CD4-positive, alpha-beta T cell treated with Interleukin-6 at 100 ng/mL for 8 hours (primary cell): ENCODE data around the gene PI4KA.
A peak's percentile ranks its signal among the peaks of the same experiment; 100 is the strongest.
"Not testable (repeated sequence)": the region's sequence is repeated elsewhere in the genome, so short reads cannot be mapped to it uniquely, and the experiment has no call there.

Experiments
- DNase-seq: peaks from one replicate; pipeline ENCODE4 v3.0.0-alpha.2; 2020; ENCODE audit warnings: mixed read lengths, low spot score

PI4KA gene

GRCh38 chr22:20858615-20859416 lies at the start of gene PI4KA, which contains the start of gene SNAP29:
Gene PI4KA, minus strand, starts transcription at chr22:20858811. Its CDS starts 86 bp downstream, at chr22:20858725.
Gene SNAP29, plus strand, starts transcription at chr22:20859007. Its CDS starts 104 bp downstream, at chr22:20859111.
- peak; percentile 98 for DNase-seq

- DNase-seq: no peak
Observed at GRCh38 chr22:20906387-20906767, 47.8 kb upstream of the PI4KA start.

GRCh38 chr22:20905415-20906386 lies 47.1 kb upstream of the PI4KA start:
- no peak for DNase-seq

DNA sequence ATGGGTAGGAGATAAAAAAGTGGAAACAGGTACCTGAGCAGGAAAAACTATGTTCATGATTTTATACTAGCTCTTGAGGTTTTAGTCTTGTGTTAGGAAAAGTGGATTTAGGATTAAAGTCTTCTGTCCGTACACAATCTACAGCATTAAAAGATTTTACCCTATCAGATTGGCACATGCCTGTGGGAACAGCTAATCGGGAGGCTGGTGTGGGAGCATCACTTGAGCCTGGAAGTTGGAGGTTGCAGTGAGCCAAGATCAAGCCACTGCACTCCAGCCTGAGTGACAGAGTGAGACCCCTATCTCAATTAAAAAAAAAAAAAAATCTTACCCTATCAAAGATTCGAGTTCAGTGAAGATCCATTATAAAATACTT lies 46.4 kb upstream of the PI4KA start:
- no peak for DNase-seq

GRCh38 chr22:20904008-20904979 lies 45.7 kb upstream of the PI4KA start:
- DNase-seq: no peak

- DNase-seq: no peak
Observed at GRCh38 chr22:20903093-20903492, 44.5 kb upstream of the PI4KA start.

DNA sequence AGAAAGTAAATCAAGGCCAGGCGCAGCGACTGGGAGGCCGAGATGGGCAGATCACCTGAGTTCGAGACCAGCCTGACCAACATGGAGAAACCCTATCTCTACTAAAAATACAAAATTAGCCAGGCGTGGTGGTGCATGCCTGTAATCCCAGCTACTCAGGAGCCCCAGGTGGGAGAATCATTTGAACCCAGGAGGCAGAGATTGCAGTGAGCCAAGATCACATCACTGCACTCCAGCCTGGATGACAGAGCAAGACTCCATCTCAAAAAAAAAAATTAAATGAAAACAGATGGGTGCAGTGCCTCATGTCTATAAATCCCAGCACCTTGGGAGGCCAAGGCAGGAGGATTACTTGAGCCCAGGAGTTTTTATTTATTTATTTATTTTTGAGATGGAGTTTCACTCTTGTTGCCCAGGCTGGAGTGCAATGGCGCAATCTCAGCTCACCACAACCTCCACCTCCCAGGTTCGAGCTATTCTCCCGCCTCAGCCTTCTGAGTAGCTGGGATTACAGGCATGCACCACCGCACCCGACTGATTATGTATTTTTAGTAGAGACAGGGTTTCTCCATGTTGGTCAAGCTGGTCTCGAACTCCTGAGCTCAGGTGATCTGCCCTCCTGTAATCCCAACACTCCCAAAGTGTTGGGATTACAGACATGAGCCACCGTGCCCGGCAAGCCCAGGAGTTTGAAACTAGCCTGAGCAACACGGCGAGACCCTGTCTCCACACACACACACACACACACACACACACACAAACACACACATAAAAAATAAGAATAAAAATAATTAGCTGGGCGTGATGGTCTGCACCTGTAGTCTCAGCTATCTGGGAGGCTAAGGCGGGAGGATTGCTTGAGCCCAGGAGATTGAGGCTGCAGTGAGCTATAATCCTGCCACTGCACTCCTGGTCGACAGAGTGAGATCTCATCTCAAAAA lies 42.8 kb upstream of the PI4KA start:
- not testable (repeated sequence) for DNase-seq

DNA sequence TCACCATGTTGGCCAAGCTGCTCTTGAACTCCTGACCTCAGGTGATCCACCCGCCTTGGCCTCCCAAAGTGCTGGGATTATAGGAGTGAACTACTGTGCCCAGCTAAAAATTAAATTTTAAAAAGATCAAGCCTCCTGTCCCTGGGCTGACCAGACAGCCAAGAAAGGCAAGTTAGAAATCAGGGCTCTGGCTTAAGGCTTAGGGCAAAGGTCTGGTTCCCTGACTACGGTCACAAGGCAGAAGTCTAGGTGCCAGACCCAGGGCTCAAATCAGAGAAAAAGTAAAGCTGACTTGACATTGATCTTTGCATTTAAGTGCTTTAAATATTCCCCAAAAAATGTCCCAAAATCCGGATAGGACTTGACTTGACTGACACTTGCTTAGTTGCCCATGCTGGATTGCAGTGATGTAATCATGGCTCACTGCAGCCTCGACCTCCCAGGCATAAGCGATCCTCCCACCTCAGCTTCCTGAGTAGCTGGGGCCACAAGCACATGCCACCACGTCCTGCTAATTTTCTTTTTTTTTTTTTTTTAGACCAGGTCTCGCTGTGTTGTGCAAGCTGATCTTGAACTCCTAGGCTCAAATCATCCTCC lies 41.3 kb upstream of the PI4KA start:
- no peak for DNase-seq

GRCh38 chr22:20897737-20898136 lies 39.1 kb upstream of the PI4KA start:
- DNase-seq: not testable (repeated sequence)

DNA sequence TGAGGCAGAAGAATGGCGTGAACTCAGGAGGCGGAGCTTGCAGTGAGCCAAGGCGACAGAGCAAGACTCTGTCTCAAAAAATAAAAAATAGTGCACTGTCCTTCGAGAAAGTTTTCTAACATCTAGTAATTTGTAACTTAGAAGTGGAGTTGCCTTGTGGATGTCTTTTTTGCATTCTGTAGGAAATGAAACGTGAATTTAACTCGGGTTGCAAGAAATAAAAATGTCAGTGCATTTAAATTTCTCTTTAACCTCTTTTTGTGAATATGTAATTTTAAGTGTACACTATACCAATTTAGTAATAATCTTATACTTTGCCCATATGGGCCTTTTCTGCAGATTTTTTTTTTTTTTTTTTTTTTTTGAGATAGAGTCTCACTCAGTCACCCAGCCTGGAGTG lies 32.4 kb upstream of the PI4KA start:
- DNase-seq: no peak

GRCh38 chr22:20889904-20890540 lies 31.4 kb upstream of the PI4KA start:
- DNase-seq: no peak

DNA sequence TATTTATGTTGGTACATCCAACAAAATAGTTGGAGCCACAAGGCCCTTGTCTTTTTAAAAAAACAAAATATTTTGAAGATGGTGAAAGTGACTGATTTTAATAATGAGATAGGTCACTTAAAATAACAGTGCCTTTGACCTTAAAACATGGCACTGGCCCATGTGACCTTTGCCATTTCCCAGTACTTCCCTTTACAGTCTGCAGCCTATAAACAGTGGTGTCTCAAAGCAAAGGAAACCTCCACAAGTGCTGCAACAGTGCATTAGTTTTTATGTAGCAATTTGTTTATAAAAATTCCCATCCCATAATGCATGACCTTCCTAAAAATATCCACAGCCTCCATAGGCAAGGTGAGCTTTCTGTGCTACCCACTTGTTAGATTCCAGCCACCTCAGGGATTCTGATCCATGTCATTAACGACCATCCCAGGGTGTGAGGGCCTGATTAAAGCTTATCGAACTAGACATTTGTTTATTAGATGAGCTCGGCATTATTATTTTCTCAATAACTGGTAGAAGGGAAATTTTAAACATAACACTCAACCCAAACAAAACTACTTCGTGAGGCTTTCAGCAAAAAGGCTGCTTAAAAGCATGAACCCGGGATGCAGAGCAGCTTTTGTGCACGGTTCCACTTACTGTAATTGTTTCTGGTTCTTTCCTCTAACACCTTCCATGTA lies 30.6 kb upstream of the PI4KA start:
- no peak for DNase-seq

DNA sequence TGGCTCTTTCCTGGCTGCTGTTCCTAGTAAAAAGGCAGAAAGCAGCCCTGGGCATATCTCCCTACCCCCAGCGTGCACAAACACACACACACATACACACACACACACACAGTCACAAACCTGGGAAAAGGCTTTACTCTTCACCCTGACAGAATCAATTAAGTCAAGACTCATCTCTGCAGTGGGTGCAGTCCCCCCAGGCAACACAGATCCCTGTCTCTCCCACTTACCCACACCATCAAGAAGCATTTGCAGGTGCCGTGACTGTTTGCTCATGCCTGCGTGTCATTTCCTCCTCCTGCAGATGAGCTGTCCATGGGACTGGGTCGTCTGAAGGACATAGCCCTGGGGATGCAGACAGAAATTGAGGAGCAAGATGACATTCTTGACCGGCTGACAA lies 28.8 kb upstream of the PI4KA start:
- no peak for DNase-seq

DNA sequence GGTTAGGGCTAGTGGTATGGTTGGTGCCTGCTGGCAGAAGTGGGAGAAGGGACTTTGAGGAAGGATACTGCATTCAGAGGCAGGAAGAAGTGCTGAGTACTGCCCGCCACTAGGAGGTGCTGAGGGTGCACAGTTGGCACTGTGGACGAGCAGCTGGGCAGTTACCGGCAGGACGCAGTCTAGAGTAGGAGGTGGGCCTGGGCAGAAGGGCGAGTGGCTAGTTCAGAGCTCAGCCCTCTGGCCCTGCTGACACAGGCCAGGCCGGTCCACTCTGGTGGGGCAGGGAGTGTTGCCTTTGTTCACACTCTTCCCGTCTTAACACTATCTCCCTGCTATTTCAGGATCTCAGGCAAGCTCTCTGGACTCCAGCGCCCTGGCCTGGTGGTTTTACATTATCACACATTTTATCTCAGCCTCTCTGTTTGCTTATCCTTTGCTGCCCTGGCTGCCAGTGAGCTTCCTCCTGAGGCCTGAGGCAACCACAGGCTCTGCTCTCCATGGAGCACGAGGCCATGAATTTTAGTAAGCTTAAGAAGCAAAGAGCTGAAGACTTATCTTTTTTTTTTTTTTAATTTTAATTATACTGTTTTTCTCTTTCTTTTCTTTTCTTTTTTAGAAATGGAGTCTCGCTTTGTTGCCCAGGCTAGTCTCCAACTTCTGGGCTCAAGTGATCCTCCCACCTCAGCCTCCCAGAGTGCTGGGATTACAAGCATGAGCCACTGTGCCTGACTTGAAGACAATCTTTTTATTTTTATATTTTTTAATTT lies 27.1 kb upstream of the PI4KA start:
- peak; percentile 21 for DNase-seq

DNA sequence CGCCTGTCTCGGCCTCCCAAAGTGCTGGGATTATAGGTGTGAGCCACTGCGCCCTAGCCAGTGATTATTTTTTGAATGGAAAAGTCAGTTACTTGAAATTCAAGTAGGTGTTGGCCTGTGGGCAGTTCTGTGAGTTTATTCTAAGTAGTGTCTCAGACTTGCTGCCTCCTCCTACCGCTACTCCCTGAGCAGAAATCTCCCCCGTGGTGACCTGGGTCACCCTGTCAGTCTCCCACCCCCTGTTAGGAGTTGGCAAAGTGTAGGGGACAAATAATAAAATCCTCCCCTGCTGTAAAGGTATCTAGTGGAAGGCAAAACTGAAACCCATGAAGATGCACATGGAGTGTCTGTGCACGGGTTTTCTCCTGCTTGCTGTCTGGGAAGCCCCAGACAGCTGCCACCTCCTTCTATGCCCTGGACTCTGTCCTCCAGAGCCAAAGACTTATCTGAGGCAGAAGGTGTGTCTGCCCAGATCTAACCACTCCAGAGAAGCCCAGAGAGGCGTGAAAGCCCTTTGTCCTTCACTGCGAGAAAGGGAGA lies 26.5 kb upstream of the PI4KA start:
- DNase-seq: no peak

GRCh38 chr22:20884454-20884853 lies 25.8 kb upstream of the PI4KA start:
- DNase-seq: no peak

DNA sequence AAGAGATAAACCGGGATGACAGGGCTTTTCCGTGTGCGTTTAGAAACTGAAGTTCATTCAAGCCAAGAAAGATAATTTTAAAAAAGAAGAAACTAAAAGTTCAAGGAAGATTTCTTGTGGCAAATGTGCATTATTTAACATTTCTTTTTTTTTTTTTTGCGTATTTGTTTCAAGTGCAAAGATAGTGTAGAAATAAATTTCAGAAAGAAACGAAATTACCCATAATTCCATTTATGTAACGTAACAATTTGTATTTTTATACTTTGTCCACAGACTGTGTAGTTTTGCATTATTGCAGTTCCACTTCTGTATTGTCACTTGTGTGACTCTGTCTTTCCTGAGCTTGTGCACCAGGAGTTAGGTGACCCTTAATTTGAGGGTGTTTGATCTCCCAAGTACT lies 24.2 kb upstream of the PI4KA start:
- no peak for DNase-seq
